Right lobe of liver (tissue), 6 donors: Measurements from ENCODE around the gene RICTOR. TPM values are rescaled to one million over a fixed set of nuclear protein-coding genes. Genes with fewer than 3 reads are reported as not detected.

Experiments used
- ATAC-seq, 4 donors: fragments of 200-7000 bp; cut with Tn5 transposase; one replicate each; pipeline ENCODE4 v1.9.1; 2020; ENCODE audit warnings: mild to moderate bottlenecking in 4 of 4, moderate library complexity in 4 of 4
- DNase-seq, 3 donors: peaks; one replicate each; pipeline ENCODE4 v3.0.0-alpha.2; 2020
- H3K27ac ChIP-seq, 3 donors: fragments of 200-600 bp; one replicate each; pipeline ENCODE4 v1.8.0; 2022
- H3K27me3 ChIP-seq, 2 donors: fragments of 200-600 bp; one replicate each; pipeline ENCODE4 v1.8.0; 2022
- H3K36me3 ChIP-seq, 4 donors: fragments of 200-600 bp; sonication (generic) in 1 of 4; one replicate each; pipeline versions ENCODE4 v1.5.1 to v1.8.0; 2017 to 2022; ENCODE audit warnings: control low read depth in 1 of 4
- H3K4me1 ChIP-seq, 4 donors: fragments of 200-600 bp; sonication (generic) in 1 of 4; one replicate each; pipeline versions ENCODE4 v1.5.1 to v1.8.0; 2017 to 2022; ENCODE audit warnings: control low read depth in 1 of 4
- H3K4me3 ChIP-seq, 3 donors: fragments of 200-600 bp; one replicate each; pipeline ENCODE4 v1.8.0; 2022
- H3K9me3 ChIP-seq, 4 donors: fragments of 200-600 bp; sonication (generic) in 1 of 4; one replicate each; pipeline versions ENCODE4 v1.5.1 to v1.8.0; 2017 to 2022; ENCODE audit warnings: control low read depth in 1 of 4
- CTCF ChIP-seq, 4 donors: fragments of 200-600 bp in 3 of 4; fragments of 450-650 bp in 1 of 4; IDR thresholded peaks; one replicate each; pipeline versions ENCODE4 v1.5.1 to v1.8.0; 2016 to 2022; ENCODE audit warnings: antibody characterized with exemption in 4 of 4, mild to moderate bottlenecking in 2 of 4
- POLR2A ChIP-seq: fragments of 450-650 bp; IDR thresholded peaks from one replicate; pipeline ENCODE4 v1.6.1; 2017; ENCODE audit warnings: antibody characterized with exemption, mild to moderate bottlenecking
- WGBS: methylation state at CpG from one replicate; pipeline ENCODE4 v1.1.6; 2018; ENCODE audit warnings: low coverage, low lambda C conversion rate; ENCODE audit not compliant: insufficient coverage; ENCODE audit errors: missing lambda C conversion rate; 5-methylcytosine and 5-hydroxymethylcytosine counted together
- intact Hi-C, 2 donors: fragments of 100-400 bp; cut with DNase I; formaldehyde crosslinking; loops; one replicate each; pipeline versions ENCODE4 v1.11.2 to v1.14.1; 2022
- total RNA-seq, 6 experiments: library from RNA; depleted of rRNA in 2 of 6; stranded (reverse); fragments of >200 nt in 2 of 6; fragmentation: NEBNext Ultra II Directional in 3 of 6; extraction: Animal tissue kit (Norgen Biotek cat#: 25700) in 3 of 6; gene quantifications; one replicate each; pipeline versions ENCODE4 v1.1.0 to v1.2.4, GENCODE V29; 2016 to 2023
- donor health status: DM: no; HTN: yes; CAD: no.
- donor health status: DM: no; HTN: no; CAD: no.
- donor health status: DM: no; HTN: no; CAD: no.
- donor health status: DM: no; HTN: yes; CAD: no.
- donor health status: DM: no; HTN: yes; CAD: no.

Gene RICTOR
- total RNA-seq, 6 experiments from 2014 or later, result 9.8 to 19.2 (median 14.6) TPM

GRCh38 chr5:39102684-39103155, 28.5 kb upstream of the RICTOR start:
- intact Hi-C loops, result no loop called here
- DNase-seq (no peak), ATAC-seq (peak in 1 of 4 donors; percentile 39)
- Histone ChIP-seq H3K27me3 (no peaks in the 10 kb centered on the region), H3K27ac (no peak overlapping the region), H3K9me3 (no peaks in the 10 kb centered on the region), H3K4me1 (no peaks in the 10 kb centered on the region), H3K4me3 (no peak overlapping the region), H3K36me3 (no peaks in the 10 kb centered on the region)
- TF ChIP-seq POLR2A, result no peak
- no peak for TF ChIP-seq CTCF (IDR thresholded peaks at IDR 0.05)
- WGBS, result 70% methylated on average over 3 of the region's 4 CpGs

DNA sequence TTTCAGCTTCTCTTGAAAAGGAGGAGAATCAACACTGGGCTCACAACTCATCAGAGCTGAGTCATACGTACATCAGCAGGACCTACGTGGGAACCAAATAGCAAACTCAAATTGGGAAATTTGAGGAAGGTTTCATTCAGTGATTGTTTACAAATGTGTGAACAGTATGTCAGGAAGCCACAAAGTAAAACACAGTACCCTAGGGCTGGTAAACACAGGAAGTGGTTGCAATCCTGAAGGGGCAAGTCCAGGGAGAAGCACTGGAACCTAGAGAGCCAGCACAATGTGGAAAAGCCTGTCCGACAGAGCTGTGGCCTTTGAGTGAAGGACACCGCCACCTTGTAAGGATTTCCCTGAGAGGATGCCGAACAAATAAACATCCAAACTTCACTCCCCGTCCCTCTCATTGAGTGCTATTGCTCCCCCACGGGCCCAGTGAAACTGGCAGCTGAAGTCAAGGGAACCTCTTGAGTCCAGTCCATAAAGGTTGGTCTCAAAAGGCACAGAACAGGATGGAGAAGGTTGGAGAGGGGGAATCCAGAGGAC, 26.7 kb upstream of the RICTOR start:
- intact Hi-C loops, result no loop called here
- WGBS, result 93% methylated on average over 2 of the region's 7 CpGs
- no peaks in the 10 kb centered on the region for H3K4me1 ChIP-seq
- DNase-seq, result no peak
- no peak overlapping the region for H3K4me3 ChIP-seq
- no peaks in the 10 kb centered on the region for H3K27me3 ChIP-seq
- TF ChIP-seq POLR2A (no peak), CTCF (IDR thresholded peaks at IDR 0.05) (no peak)
- peak in 1 of 4 donors; percentile 78 for ATAC-seq
- no peaks in the 10 kb centered on the region for H3K9me3 ChIP-seq
- no peak overlapping the region for H3K27ac ChIP-seq
- no peaks in the 10 kb centered on the region for H3K36me3 ChIP-seq

- TF ChIP-seq CTCF (IDR thresholded peaks at IDR 0.05) (no peak), POLR2A (no peak)
- intact Hi-C loops, result no loop called here
- Histone ChIP-seq H3K27ac (no peak overlapping the region), H3K9me3 (no peaks in the 10 kb centered on the region), H3K4me3 (no peak overlapping the region), H3K4me1 (no peaks in the 10 kb centered on the region), H3K36me3 (no peaks in the 10 kb centered on the region), H3K27me3 (no peaks in the 10 kb centered on the region)
- DNase-seq (no peak), ATAC-seq (no peak)
- WGBS, result 78% methylated on average over 6 of the region's 6 CpGs
Observed at GRCh38 chr5:39100301-39100850, 26.2 kb upstream of the RICTOR start.

- intact Hi-C loops, result no loop called here
- H3K27me3 ChIP-seq, result no peaks in the 10 kb centered on the region
Observed at GRCh38 chr5:39099831-39100230, 25.6 kb upstream of the RICTOR start.

More at GRCh38 chr5:39099831-39100230, 25.6 kb upstream of the RICTOR start:
- no peaks in the 10 kb centered on the region for H3K9me3 ChIP-seq
- H3K36me3 ChIP-seq, result no peaks in the 10 kb centered on the region
- no peak for TF ChIP-seq POLR2A
- TF ChIP-seq CTCF (IDR thresholded peaks at IDR 0.05), result no peak
- no peak for DNase-seq
- no peak overlapping the region for H3K4me3 ChIP-seq
- no peaks in the 10 kb centered on the region for H3K4me1 ChIP-seq
- H3K27ac ChIP-seq, result no peak overlapping the region
- no peak for ATAC-seq
